Kidney tubule cell (primary cell): ENCODE data around the gene CTBP2.
A peak's percentile ranks its signal among the peaks of the same experiment; 100 is the strongest.

ENCODE experiments used
- DNase-seq: peaks from one replicate; pipeline ENCODE4 v3.0.0-alpha.2; 2018; ENCODE audit warnings: low spot score

The CTBP2 gene

DNA sequence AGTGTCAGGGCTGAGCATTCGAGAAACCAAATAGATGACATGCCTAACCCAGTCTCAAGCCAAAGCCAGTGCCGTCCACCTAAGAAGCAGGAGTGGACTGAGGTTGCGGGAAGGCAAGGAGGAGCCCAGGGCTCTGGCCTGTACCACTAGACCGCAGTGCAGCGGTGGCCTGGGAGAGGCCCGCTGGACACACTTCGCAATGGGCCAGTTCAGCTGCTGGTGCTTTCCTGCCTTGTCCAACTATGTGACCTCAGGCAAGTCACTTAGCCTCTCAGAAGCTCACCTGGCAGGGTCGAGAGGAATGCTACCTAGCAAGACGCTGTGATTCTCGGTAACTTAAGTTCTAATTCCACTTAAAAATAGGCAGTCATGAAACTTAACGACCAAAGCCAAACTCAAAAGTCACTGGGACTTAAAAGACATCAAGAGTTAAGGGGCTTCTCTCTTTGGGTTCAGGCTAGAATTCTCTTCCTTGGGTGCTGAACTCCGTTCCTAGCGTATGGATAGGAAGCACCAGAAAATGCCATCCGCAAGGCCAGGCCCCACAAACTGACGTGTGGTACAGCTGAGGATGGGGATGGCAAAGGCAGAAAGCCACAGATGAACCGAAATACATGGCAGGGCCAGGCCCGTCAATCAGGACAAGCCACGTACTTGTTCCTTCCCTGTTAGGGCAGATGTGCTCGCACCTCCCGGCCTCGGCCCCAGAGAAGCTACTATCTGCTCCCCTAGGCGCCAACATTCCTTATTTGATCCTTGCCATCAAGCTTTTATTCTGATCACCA lies 34.2 kb downstream of the CTBP2 start:
- no peak for DNase-seq

GRCh38 chr10:125124907-125125306 lies 35.5 kb downstream of the CTBP2 start:
- DNase-seq, result no peak

GRCh38 chr10:125124115-125124487 lies 36.3 kb downstream of the CTBP2 start:
- no peak for DNase-seq

- DNase-seq, result peak; percentile 93
These were observed 36.8 kb downstream of the CTBP2 start for GRCh38 chr10:125123476-125124114.

GRCh38 chr10:125122566-125122965 lies 37.8 kb downstream of the CTBP2 start:
- no peak for DNase-seq

- DNase-seq, result peak; percentile 69
These were observed 39.4 kb downstream of the CTBP2 start for GRCh38 chr10:125121003-125121402.

GRCh38 chr10:125120053-125120710 lies 40.2 kb downstream of the CTBP2 start:
- DNase-seq, result peak; percentile 72

- DNase-seq, result no peak
These were observed 41.7 kb downstream of the CTBP2 start for GRCh38 chr10:125118701-125119100.

- no peak for DNase-seq
These were observed 42.3 kb downstream of the CTBP2 start for GRCh38 chr10:125118011-125118611.

DNA sequence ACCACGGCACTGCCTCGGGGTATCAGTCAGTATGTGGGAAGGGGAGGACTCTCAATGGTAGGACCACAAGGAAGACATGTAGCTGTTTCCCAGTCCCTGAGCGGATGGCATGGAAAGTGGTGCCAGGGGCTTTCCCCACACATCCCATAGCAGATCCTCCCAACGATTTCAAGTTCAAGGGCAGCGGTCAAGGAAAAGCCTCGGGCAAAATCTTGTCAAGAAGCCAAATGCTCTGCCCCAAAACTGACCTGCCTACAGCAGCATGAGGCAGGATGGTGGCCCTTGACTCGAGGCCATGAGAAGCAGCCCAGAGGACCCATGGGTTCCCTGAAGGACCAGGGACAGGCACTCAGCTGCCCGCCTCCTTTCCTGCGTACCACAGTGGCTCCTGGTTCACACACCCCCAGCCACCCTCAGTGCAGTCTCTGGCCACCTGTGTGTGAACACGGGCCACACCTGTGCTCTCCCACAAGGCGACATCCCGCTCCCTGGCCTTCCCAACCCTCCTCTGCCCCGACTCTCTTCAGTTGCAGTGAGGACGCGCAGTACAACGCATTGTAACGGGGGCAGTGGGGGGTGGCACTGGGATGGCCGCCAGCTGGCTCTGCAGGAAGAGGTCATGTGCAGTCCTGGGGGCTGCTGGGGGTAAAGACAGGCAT lies 43.6 kb downstream of the CTBP2 start:
- DNase-seq, result no peak

GRCh38 chr10:125116041-125116649 lies 44.2 kb downstream of the CTBP2 start:
- DNase-seq, result no peak

DNA sequence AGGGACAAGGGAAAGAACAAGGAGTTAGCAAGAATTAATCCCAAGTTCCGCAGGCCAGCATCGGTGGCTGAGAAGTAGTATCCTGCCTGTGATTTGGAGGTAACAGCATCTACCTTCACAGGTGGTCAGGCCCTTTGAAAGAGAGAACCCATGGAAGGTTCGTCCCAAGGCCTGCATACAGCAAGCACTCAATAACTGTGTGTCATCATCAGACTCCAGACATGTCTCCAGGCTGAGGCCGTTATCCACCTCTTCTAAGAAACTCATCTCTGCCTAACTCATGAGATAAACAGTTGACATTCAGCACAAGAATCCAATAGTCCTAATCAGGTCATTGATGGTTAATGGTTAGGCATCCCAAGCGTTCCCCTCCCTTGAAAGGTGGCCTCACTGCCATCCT lies 45.0 kb downstream of the CTBP2 start:
- no peak for DNase-seq

- peak; percentile 20 for DNase-seq
These were observed 45.5 kb downstream of the CTBP2 start for GRCh38 chr10:125114761-125115391.

DNA sequence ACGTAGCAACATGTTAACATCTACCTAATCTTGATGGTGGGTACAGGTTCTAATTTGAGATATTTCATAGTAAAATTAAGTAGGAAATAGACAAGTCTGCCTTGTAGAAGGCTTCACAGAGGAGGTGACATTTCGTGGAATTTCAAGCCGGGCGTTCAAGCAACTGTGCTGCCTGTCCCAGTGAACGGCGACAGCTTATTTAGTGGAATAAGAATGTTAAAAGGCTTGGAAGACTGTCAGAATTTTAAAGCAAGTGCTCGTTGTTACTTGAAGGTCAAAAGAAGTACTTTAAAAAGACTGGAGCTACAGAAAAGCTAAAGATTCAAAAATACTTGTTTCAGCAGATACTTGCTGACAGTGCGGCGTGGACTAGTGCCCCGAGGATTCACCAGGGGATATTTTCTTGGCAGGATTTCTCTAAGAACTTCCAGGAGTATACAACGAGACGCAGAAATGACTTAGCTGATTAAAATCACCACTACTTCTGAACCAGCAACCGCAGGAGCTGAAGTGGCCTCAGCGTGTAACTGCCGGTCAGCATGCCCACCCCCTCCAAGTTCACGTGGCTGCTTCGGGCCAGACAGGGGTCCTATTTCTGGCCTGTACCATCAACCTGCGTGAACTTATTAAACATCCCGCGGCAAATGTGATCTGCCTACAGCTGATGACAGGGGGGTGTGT lies 46.5 kb downstream of the CTBP2 start:
- peak; percentile 26 for DNase-seq

GRCh38 chr10:125112697-125113494 lies 47.5 kb downstream of the CTBP2 start:
- DNase-seq, result peak; percentile 14

GRCh38 chr10:125111118-125111727 lies 49.1 kb downstream of the CTBP2 start:
- DNase-seq, result no peak

- no peak for DNase-seq
These were observed 52.3 kb downstream of the CTBP2 start for GRCh38 chr10:125107965-125108580.

DNA sequence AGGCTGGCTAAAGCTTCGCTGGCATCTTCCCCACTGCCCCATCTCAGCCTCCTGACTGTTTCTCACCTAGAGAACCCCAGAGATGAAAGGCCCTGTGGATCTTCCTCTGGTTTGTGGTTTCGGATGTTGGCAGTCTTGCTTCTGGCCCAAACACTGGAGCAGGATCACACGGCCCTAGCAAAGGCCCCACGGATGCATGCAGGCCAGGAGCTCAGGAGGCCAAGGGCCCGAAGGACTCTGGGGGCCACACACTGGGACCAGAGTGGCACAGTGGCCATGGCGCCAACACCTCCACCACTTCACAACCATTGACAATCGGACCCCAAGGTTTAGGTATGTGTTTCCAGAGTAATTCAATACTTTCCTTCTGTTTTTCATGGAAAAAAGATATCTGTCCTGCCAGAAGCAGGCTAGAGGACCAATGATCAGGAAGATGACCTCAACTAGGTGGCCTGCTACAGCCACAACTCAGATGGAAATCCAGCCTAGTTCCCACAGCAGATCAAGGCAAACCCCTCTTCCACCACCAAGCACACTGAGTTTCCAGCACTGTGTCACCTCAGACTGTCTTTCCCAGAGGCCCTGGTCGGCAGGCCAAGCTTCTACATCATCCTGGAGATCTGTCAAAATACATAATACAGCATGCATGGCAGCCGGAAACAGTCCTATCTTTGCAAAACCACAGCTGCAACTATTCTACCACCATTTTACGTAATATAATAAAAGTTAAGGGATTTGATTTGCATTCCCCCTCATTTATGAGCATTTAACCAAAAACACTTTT lies 53.0 kb downstream of the CTBP2 start:
- DNase-seq, result no peak
